ENCODE results near the gene RAP1A.

GRCh38 chr1:111625276-111625675 is 5.7 kb downstream of the RAP1A start:
- TF ChIP-seq POLR2A (IDR thresholded peaks at IDR 0.05; ENCODE audit: extremely low read depth, insufficient read length) = no peak
- TF ChIP-seq CTCF (IDR thresholded peaks at IDR 0.05; ENCODE audit: low read depth, low read length) = no peak
- no peak for TF ChIP-seq MYC (IDR thresholded peaks at IDR 0.05; ENCODE audit: low read depth, low read length)

All from NB4 (cell line).